Upper lobe of right lung (tissue), 1 donor: ENCODE measurements around the gene TNNT2. TPM values are rescaled to one million over a fixed set of nuclear protein-coding genes. Genes with fewer than 3 reads are reported as not detected.
A peak's percentile ranks its signal among the peaks of the same experiment; 100 is the strongest.

Experiments used
- ATAC-seq: fragments of 200-7000 bp; cut with Tn5 transposase; one replicate; pipeline ENCODE4 v1.9.1; 2020; ENCODE audit warnings: mild to moderate bottlenecking, moderate library complexity
- DNase-seq: peaks from one replicate; pipeline ENCODE4 v3.0.0-alpha.2; 2020
- H3K27ac ChIP-seq: fragments of 200-600 bp; one replicate; pipeline ENCODE4 v1.8.0; 2022
- H3K27me3 ChIP-seq: fragments of 200-600 bp; one replicate; pipeline ENCODE4 v1.8.0; 2022; ENCODE audit warnings: mild to moderate bottlenecking
- H3K36me3 ChIP-seq: fragments of 200-600 bp; one replicate; pipeline ENCODE4 v1.8.0; 2022
- H3K4me1 ChIP-seq: fragments of 200-600 bp; one replicate; pipeline ENCODE4 v1.8.0; 2022
- H3K4me3 ChIP-seq: fragments of 200-600 bp; one replicate; pipeline ENCODE4 v1.8.0; 2022; ENCODE audit warnings: mild to moderate bottlenecking
- H3K9me3 ChIP-seq: fragments of 200-600 bp; one replicate; pipeline ENCODE4 v1.8.0; 2022
- CTCF ChIP-seq: fragments of 200-600 bp; IDR thresholded peaks from one replicate; pipeline ENCODE4 v1.8.0; 2022; ENCODE audit warnings: antibody characterized with exemption
- intact Hi-C: fragments of 100-400 bp; cut with DNase I; formaldehyde crosslinking; loops from one replicate; pipeline ENCODE4 v1.11.0; 2022
- total RNA-seq: library from RNA; stranded (reverse); fragmentation: NEBNext Ultra II Directional; extraction: Animal tissue kit (Norgen Biotek cat#: 25700); gene quantifications from one replicate; pipeline ENCODE4 v1.2.1, GENCODE V29; 2021
- donor health status: DM: no; HTN: yes; CAD: no; lungs with severe emphysema.

TNNT2 gene
- total RNA-seq, 1 donor from 2014 or later = 6.4 TPM

GRCh38 chr1:201357211-201357610, 20.3 kb downstream of the TNNT2 start:
- intact Hi-C loops = no loop called here
- Histone ChIP-seq H3K36me3 (no peaks in the 10 kb centered on the region), H3K27ac (no peak overlapping the region), H3K4me3 (no peak overlapping the region), H3K9me3 (no peaks in the 10 kb centered on the region), H3K4me1 (no peaks in the 10 kb centered on the region), H3K27me3 (no peaks in the 10 kb centered on the region)
- DNase-seq (peak; percentile 27), ATAC-seq (no peak)
- no peak for TF ChIP-seq CTCF

- Histone ChIP-seq H3K4me1 (no peaks in the 10 kb centered on the region), H3K27ac (no peak overlapping the region), H3K27me3 (no peaks in the 10 kb centered on the region), H3K9me3 (no peaks in the 10 kb centered on the region), H3K36me3 (no peaks in the 10 kb centered on the region), H3K4me3 (no peak overlapping the region)
- ATAC-seq (no peak), DNase-seq (peak; percentile 22)
- no peak for TF ChIP-seq CTCF
- intact Hi-C loops = no loop called here
Measured at GRCh38 chr1:201356701-201357100, 20.8 kb downstream of the TNNT2 start.

- Histone ChIP-seq H3K36me3 (no peaks in the 10 kb centered on the region), H3K4me3 (no peak overlapping the region), H3K27ac (no peak overlapping the region), H3K4me1 (no peaks in the 10 kb centered on the region), H3K9me3 (no peaks in the 10 kb centered on the region), H3K27me3 (no peaks in the 10 kb centered on the region)
- intact Hi-C loops = no loop called here
- no peak for TF ChIP-seq CTCF
- DNase-seq = peak; percentile 34
- ATAC-seq = no peak
Measured at GRCh38 chr1:201356236-201356635, 21.2 kb downstream of the TNNT2 start.

- Histone ChIP-seq H3K27ac (no peak overlapping the region), H3K4me1 (no peaks in the 10 kb centered on the region), H3K9me3 (no peaks in the 10 kb centered on the region), H3K27me3 (no peaks in the 10 kb centered on the region), H3K4me3 (no peak overlapping the region), H3K36me3 (no peaks in the 10 kb centered on the region)
- peak; percentile 27 for DNase-seq
- TF ChIP-seq CTCF = no peak
- no peak for ATAC-seq
- intact Hi-C loops = no loop called here
Measured at GRCh38 chr1:201355471-201355870, 22.0 kb downstream of the TNNT2 start.

GRCh38 chr1:201354901-201355295, 22.6 kb downstream of the TNNT2 start:
- Histone ChIP-seq H3K36me3 (no peaks in the 10 kb centered on the region), H3K4me1 (no peaks in the 10 kb centered on the region), H3K27me3 (no peaks in the 10 kb centered on the region), H3K4me3 (no peak overlapping the region), H3K27ac (no peak overlapping the region), H3K9me3 (no peaks in the 10 kb centered on the region)
- DNase-seq = peak; percentile 58
- intact Hi-C loops = no loop called here
- no peak for TF ChIP-seq CTCF
- ATAC-seq = no peak
